Fibroblast of skin of right biceps (primary cell): ENCODE results near the gene MICAL3.

ENCODE experiments used
- DNase-seq: peaks from one replicate; pipeline ENCODE4 v3.0.0-alpha.2; 2013

The MICAL3 gene

DNA sequence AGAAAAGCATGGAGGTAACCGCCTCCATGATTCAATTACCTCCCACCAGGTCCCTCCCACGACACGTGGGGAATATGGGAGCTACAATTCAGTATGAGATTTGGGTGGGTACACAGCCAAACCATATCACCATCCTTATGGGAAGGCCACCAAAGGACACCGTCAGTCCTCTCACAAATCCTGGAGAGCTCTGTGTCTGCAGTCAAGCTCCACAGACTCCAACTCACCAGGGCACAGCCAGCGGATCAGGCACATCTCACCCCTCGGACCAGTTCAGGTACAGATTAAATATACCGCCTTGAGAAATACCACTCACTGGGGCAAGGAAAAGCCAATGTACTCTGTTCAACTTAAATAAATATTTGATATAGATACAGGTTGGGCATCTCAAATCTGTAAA is 100.3 kb downstream of the MICAL3 start:
- no peak for DNase-seq

DNA sequence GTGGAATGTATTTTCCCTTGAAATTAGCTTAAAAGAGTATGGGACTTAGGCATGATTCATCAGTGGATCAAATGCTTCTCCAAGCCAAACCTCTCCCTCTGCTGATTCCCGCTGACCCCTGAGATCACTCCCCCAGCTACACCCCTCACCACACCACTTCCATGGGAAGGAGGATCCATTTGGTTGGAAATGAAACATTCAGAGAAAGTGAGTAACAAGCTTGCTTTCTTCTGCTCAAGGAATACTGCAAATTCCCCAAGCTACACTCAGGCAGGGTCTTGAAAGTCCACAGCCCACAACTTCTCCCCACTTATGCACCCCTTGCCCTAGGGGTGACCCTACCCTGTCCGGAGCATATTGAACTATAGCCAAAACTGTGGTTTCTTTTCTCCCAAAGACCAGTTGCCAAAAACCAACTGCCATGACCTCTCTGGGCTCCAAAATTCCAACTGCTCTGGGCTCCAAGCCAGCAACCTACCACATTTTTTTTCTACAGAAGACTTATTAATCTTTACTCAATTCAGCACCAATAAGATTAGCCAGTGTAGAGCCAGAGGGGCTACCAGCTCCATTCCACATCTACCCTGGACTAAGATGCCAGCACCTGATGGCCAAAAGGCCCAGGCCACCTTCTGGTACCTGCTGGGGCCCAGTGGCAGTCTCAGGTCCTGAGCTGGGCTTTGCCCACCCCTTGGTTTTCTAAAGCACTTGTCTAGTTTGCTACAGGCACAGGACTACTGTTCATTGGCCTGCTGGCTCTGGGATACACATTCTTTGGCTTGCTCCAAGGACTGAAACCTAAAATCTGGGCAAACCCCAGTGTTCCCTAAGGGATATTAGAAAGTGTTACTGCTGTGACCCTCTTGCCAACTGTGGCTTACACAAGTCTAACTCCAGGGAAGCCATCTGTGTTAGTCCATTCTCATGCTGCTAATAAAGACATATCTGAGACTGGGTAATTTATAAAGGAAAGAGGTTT is 101.1 kb downstream of the MICAL3 start:
- DNase-seq = peak; percentile 87

DNA sequence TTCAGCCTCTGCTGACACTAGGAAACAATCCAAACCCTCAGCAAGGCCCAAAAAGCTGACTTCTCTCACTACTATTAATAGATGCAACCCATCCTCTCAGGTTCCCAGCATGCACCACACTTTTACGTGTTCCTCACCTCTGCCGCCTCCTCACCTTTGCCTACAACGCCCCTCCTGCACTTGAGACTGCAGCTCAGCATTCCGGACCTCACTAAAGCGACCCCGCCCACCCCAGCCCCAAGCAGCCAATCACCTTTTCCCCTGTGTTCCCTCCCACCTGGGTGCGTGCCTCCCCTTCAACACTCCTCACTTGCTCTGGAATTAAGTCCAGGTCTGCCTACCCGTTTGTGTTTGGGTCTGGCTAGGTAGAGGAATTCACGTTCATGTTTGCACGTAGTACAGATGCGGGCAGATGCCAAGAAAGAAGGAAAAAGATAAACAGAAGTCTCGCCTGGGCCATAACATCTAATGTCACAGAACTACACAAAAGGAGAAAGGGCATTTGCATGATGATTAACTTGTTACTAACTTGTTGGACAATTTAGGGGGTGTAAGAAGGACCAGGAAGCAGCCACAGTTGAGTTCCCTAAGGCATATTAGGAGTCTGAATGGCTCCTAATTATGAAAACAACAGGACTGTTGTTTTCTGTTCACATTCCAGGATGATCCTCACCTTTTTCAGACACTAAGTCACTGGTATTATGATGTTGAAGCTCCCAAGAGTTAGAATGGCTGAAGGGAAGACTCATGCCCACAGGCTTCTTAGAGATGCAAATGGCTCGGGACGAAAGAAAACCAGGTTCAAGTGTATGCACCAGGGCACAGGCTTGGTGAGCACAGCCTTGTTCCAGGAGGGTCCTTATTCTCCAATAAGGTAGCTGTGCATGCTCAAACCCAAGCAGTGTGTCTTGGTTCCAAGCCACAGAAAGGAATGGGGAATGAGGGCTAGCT is 102.2 kb downstream of the MICAL3 start:
- DNase-seq = no peak

- no peak for DNase-seq
These were observed 103.2 kb downstream of the MICAL3 start for GRCh38 chr22:17920992-17921650.

DNA sequence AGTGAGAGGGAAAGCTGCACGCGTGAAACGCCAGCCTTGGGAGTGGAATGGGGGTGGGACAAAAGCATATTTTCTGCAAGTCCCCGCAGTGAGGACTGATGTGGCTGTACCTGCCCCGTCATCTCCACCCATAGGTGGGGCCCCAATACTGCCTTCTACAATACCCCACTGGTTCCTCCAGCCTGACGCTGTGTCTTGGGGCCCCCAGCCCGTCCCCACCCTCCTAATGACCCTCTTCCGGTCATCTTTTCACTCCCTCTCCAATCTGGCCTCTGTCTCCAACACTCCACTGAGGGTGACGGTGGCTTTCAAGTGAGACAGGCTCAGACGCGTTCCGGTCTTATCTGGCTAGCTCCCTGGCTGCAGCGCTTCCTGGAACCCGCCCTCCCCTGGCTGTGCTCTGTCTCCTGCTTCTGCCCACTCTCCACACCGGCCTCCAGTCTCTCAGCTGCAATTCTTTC is 104.2 kb downstream of the MICAL3 start:
- peak; percentile 31 for DNase-seq

DNA sequence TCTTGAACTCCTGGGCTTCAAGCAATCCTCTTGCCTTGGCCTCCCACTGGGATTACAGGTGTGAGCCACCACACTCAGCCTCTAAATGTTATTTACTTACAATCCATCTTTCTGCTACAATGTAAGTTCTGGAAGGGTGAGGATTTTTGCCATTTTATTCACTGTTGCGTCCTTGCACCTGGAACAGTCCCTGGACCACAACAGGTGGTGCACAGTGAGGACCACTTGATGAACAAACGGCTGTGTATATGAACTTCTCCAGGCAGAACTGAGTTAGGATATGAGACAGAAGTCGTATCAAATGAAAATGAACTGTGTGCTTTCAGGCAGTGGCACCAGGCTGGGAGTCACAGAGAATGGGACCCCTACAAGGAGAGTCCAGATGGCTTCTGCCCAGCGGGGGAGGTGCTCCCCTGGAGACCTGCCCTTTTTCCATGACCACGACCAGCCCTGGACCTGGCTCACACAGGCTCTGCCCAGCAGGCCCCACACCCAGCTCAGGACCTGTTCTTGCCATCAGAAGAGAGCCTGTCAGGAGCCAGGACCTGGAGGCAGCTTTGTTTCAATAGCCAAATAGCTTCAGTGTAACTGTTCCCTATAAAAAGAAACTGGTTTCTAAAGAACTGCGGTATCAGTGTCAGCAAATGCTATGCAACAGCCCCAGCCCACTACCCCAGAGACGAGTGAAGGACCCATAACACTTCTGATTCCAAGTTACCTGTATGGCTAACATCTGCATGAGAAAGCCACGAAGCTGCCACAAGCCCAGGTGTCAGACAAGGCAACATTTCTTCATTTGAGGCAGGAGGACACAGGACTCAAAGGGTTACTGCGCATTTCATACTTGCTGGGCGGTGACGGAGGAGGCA is 104.9 kb downstream of the MICAL3 start:
- DNase-seq = no peak

- DNase-seq = peak; percentile 79
These were observed 105.5 kb downstream of the MICAL3 start for GRCh38 chr22:17918840-17919239.

GRCh38 chr22:17917490-17917983 is 106.8 kb downstream of the MICAL3 start:
- DNase-seq = no peak

DNA sequence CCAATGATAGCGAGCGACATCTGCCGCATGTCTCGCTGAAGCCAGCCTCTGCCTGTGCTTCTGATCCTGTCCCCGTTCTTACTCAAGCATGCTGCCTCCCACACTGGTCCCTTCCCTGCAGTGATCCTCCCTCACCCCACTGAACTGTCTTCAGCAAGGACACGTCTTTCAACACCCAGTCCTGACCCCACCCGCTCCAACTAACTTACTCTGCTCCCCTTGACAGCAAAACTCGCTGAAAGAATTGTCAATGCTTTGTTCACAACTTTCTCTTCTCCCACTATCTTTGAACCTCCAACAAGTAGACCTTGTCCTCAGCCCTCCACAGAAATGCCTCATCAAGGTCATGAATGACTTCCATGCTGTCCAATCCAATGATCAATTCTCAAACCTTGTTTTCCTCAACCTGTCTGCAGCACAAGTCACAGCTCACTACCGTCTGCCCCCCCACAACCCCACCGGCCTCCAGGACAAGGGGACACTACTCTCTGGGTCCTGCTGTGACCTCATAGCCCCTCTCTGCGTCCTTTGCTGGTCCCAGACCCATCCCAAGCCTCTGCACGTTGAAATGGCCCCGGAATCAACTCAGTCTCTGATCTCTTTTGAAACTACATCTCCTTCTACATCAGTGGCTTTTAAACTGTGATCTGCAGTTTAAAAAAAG is 108.0 kb downstream of the MICAL3 start:
- DNase-seq = no peak

- no peak for DNase-seq
These were observed 108.7 kb downstream of the MICAL3 start for GRCh38 chr22:17915676-17916075.

DNA sequence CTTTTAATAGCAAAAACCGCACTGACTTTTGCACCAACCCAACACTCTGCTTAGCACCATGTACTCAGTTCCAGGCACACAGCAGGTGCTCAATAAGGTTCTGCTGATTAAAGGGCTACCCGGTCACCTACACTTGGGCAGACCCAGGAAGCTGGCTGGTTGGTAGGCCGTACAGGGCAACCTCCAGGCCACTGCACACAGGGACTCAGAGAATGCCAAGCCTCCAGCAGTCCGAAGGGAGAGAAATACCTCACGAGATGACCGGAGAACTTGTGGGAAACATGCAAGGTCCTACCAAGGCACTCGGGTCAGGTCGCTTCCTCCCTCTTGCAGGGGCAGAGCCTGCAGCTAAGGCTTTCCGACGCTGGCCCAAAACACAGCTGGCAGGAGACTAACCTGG is 109.2 kb downstream of the MICAL3 start:
- DNase-seq = no peak

DNA sequence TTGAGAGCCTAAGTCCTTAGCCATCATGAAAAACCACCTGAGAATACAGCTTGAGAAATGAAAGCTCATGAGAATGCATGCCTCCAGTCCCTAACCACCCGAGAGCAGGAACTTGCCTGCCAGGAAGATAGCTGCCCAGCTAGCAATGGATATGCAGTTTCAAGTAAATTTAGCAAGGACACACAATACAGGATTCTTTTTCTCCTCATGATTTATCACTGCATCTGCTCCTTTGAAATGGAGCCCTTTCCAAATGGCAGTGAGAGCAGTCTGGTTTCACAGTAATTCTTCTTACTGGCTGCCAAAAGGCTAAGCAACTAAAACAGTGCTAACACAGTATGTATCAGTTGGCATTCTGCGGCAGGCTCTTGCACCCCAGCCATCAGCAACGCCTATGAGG is 109.9 kb downstream of the MICAL3 start:
- no peak for DNase-seq

DNA sequence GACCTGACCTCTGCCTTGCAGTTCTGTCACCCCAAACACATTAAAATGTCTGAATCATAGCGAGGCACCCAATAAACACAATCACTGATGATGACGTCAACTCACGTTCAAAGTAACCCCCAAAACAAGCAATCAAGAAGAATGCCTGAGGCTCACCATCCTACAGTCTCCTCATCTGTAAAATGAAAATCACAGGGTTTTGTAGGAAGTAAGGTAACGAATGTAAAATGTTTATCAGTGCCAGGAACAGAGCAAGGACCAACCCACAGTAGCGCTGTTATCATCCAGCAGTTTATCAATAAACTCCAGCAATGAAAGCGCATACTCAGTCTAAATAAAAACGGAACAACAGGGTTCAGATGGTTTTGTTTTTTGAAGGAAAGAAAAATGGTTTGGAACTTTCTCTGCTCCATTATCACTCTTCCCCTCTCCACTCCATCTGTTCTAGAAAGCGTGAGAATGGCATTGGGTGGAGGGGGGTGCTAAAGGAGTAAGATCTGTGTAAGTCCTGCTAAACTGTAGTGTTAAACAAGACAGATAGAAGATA is 110.5 kb downstream of the MICAL3 start:
- no peak for DNase-seq

- no peak for DNase-seq
These were observed 111.2 kb downstream of the MICAL3 start for GRCh38 chr22:17912945-17913721.

GRCh38 chr22:17911887-17912286 is 112.5 kb downstream of the MICAL3 start:
- no peak for DNase-seq

DNA sequence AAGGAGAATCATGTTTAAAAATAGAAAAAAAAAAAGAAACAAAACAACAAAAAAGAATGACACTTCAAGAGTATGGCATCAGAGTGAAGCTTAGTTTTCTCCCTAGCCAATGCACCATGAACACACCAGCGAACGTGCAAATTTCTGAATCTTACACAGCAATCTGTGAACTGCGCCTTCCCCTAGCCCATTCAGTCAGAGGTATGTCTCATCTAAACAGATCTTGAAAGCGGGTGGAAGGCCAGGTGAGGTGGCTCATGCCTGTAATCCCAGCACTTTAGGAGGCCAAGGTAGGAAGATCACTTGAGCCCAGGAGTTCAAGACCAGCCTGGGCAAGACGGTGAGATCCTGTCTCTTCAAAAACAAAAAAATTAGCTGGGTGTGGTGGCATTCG is 113.1 kb downstream of the MICAL3 start:
- DNase-seq = no peak

DNA sequence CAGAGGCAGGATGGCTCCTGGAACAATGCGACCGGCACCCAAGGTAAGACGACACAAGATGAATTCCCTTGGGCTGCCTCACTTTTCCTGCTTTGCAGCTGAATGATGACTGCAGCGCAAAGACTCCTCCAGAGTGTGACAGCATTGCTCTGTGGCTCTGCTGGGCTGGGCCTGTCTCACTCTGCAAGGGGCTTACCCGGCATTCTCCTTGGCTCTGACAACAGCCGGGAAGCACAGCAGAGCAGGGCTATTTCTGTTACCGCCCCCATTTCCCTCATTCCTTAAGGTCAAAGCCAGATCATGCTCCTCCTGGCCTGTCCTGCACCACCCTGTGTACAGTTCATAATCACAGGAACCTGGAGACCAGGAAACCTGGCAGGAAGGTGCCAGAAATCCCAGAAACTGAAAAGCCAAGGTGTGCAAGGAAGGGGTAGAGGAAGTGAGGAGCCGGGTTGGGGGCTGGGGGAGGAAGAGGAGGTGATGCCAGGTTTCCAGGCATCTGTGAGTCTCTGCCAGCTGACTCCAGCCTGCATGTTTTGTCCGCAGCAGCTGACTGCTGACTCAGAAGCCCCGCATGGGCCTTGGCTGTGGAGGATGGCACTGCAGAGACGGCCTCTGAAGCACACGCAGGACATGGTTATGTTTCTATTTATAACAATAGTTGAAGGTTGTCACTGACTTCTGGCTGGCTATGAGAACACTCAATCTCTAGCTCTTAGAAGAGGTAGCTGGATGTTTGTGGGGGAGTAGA is 113.6 kb downstream of the MICAL3 start:
- DNase-seq = peak; percentile 86

- no peak for DNase-seq
These were observed 116.7 kb downstream of the MICAL3 start for GRCh38 chr22:17907748-17908051.

- DNase-seq = no peak
These were observed 117.2 kb downstream of the MICAL3 start for GRCh38 chr22:17906978-17907747.
